ENCODE measurements around the gene OR5M11.
"Not testable (repeated sequence)": the region's sequence is repeated elsewhere in the genome, so short reads cannot be mapped to it uniquely, and the experiment has no call there.

The OR5M11 gene

GRCh38 chr11:56543157-56543556 is at the start of gene OR5M11:
TSS of gene OR5M11 (minus strand) at chr11:56543257. CDS start at chr11:56543257, 0 bp downstream.
- no peak for DNase-seq (ENCODE audit: low spot score)

- DNase-seq (ENCODE audit: low spot score), result not testable (repeated sequence)
These were observed 49.1 kb upstream of the OR5M11 start for GRCh38 chr11:56592088-56592717.

- no peak for DNase-seq (ENCODE audit: low spot score)
These were observed 34.6 kb upstream of the OR5M11 start, which contains the start of gene OR5M10 for GRCh38 chr11:56577621-56578020. TSS of gene OR5M10 (minus strand) at chr11:56577721. CDS start at chr11:56577721, 0 bp downstream.

GRCh38 chr11:56558574-56558973 is 15.5 kb upstream of the OR5M11 start:
- no peak for DNase-seq (ENCODE audit: low spot score)

GRCh38 chr11:56554691-56555090 is 11.6 kb upstream of the OR5M11 start:
- DNase-seq (ENCODE audit: low spot score), result not testable (repeated sequence)

GRCh38 chr11:56545531-56545930 is 2.5 kb upstream of the OR5M11 start:
- DNase-seq (ENCODE audit: low spot score), result no peak

GRCh38 chr11:56543739-56544138 is 682 bp upstream of the OR5M11 start:
- no peak for DNase-seq (ENCODE audit: low spot score)

GRCh38 chr11:56533054-56533740 is 9.9 kb downstream of the OR5M11 start:
- DNase-seq (ENCODE audit: low spot score), result no peak

GRCh38 chr11:56531856-56532255 is 11.2 kb downstream of the OR5M11 start:
- DNase-seq (ENCODE audit: low spot score), result no peak

- no peak for DNase-seq (ENCODE audit: low spot score)
These were observed 21.0 kb downstream of the OR5M11 start for GRCh38 chr11:56522008-56522407.

- no peak for DNase-seq (ENCODE audit: low spot score)
These were observed 29.8 kb downstream of the OR5M11 start for GRCh38 chr11:56513280-56513679.

GRCh38 chr11:56509439-56509838 is 33.6 kb downstream of the OR5M11 start:
- no peak for DNase-seq (ENCODE audit: low spot score)

- DNase-seq (ENCODE audit: low spot score), result no peak
These were observed 46.0 kb downstream of the OR5M11 start for GRCh38 chr11:56497010-56497409.

- no peak for DNase-seq (ENCODE audit: low spot score)
These were observed 47.9 kb downstream of the OR5M11 start for GRCh38 chr11:56495117-56495516.
